Activated naive CD8-positive, alpha-beta T cell treated with anti-CD3 and anti-CD28 coated beads for 36 hours (primary cell): ENCODE measurements around the gene KIAA0513. TPM values are rescaled to one million over a fixed set of nuclear protein-coding genes. Genes with fewer than 3 reads are reported as not detected.
A peak's percentile ranks its signal among the peaks of the same experiment; 100 is the strongest.
"Not testable (repeated sequence)": the region's sequence is repeated elsewhere in the genome, so short reads cannot be mapped to it uniquely, and the experiment has no call there.

Experiments
- DNase-seq: peaks from one replicate; pipeline ENCODE4 v3.0.0; 2021
- H3K27ac Mint-ChIP-seq: one replicate; pipeline ENCODE4 v1.8.0; 2022; ENCODE audit warnings: mild to moderate bottlenecking, moderate library complexity, mixed read lengths
- H3K27me3 Mint-ChIP-seq: one replicate; pipeline ENCODE4 v1.8.0; 2022; ENCODE audit warnings: mild to moderate bottlenecking, mixed read lengths
- H3K36me3 Mint-ChIP-seq: one replicate; pipeline ENCODE4 v1.8.0; 2021; ENCODE audit warnings: mild to moderate bottlenecking, mixed read lengths
- H3K4me1 Mint-ChIP-seq: one replicate; pipeline ENCODE4 v1.8.0; 2021; ENCODE audit warnings: mixed read lengths
- H3K4me3 Mint-ChIP-seq: one replicate; pipeline ENCODE4 v1.8.0; 2022; ENCODE audit warnings: mild to moderate bottlenecking, moderate library complexity, mixed read lengths
- H3K9me3 Mint-ChIP-seq: one replicate; pipeline ENCODE4 v1.8.0; 2022; ENCODE audit warnings: mixed read lengths
- total RNA-seq, 2 experiments: library from RNA; stranded (reverse); gene quantifications; one replicate each; pipeline ENCODE4 v1.2.3, GENCODE V29; 2021

KIAA0513 gene
- total RNA-seq, 2 experiments from 2014 or later = 2.4 to 3.3 TPM

- Mint-ChIP-seq H3K9me3 (no peaks in the 10 kb centered on the region), H3K27me3 (peaks cover 3% of the 10 kb centered on the region), H3K4me3 (no peak overlapping the region), H3K36me3 (peaks cover 3% of the 10 kb centered on the region), H3K27ac (no peak overlapping the region), H3K4me1 (peaks cover 29% of the 10 kb centered on the region)
- DNase-seq = no peak
Observed at GRCh38 chr16:85014311-85014710, 13.3 kb upstream of the KIAA0513 start.

- DNase-seq = no peak
- no peak overlapping the region for H3K27ac Mint-ChIP-seq
- H3K9me3 Mint-ChIP-seq = no peaks in the 10 kb centered on the region
- no peaks in the 10 kb centered on the region for H3K36me3 Mint-ChIP-seq
- peaks cover 19% of the 10 kb centered on the region for H3K4me1 Mint-ChIP-seq
- peaks cover 3% of the 10 kb centered on the region for H3K27me3 Mint-ChIP-seq
- no peak overlapping the region for H3K4me3 Mint-ChIP-seq
Observed at GRCh38 chr16:85015481-85016187, 12.0 kb upstream of the KIAA0513 start.

- Mint-ChIP-seq H3K27ac (no peak overlapping the region), H3K4me1 (peaks cover 17% of the 10 kb centered on the region), H3K27me3 (peaks cover 3% of the 10 kb centered on the region), H3K9me3 (no peaks in the 10 kb centered on the region), H3K36me3 (no peaks in the 10 kb centered on the region), H3K4me3 (no peak overlapping the region)
- peak; percentile 36 for DNase-seq
Observed at GRCh38 chr16:85017151-85017550, 10.4 kb upstream of the KIAA0513 start.

- H3K9me3 Mint-ChIP-seq = no peaks in the 10 kb centered on the region
Observed at GRCh38 chr16:85017633-85018032, 10.0 kb upstream of the KIAA0513 start.

GRCh38 chr16:85018529-85019236 is 8.9 kb upstream of the KIAA0513 start:
- peaks cover 17% of the 10 kb centered on the region for H3K4me1 Mint-ChIP-seq
- H3K9me3 Mint-ChIP-seq = no peaks in the 10 kb centered on the region
- H3K36me3 Mint-ChIP-seq = no peaks in the 10 kb centered on the region
- DNase-seq = no peak
- no peak overlapping the region for H3K4me3 Mint-ChIP-seq
- H3K27ac Mint-ChIP-seq = no peak overlapping the region
- peaks cover 3% of the 10 kb centered on the region for H3K27me3 Mint-ChIP-seq

More at GRCh38 chr16:85017633-85018032, 10.0 kb upstream of the KIAA0513 start:
- no peak overlapping the region for H3K27ac Mint-ChIP-seq
- peaks cover 17% of the 10 kb centered on the region for H3K4me1 Mint-ChIP-seq
- no peaks in the 10 kb centered on the region for H3K36me3 Mint-ChIP-seq
- no peak overlapping the region for H3K4me3 Mint-ChIP-seq
- DNase-seq = no peak
- H3K27me3 Mint-ChIP-seq = peaks cover 3% of the 10 kb centered on the region

- Mint-ChIP-seq H3K36me3 (no peaks in the 10 kb centered on the region), H3K4me1 (peaks cover 17% of the 10 kb centered on the region), H3K9me3 (no peaks in the 10 kb centered on the region), H3K27ac (no peak overlapping the region), H3K27me3 (peaks cover 1% of the 10 kb centered on the region), H3K4me3 (no peak overlapping the region)
- DNase-seq = no peak
Observed at GRCh38 chr16:85019659-85020245, 7.8 kb upstream of the KIAA0513 start.

GRCh38 chr16:85025781-85026653 is 1.6 kb upstream of the KIAA0513 start:
- H3K4me3 Mint-ChIP-seq = no peak overlapping the region
- H3K36me3 Mint-ChIP-seq = no peaks in the 10 kb centered on the region
- H3K27ac Mint-ChIP-seq = no peak overlapping the region
- no peaks in the 10 kb centered on the region for H3K9me3 Mint-ChIP-seq
- peaks cover 34% of the 10 kb centered on the region for H3K4me1 Mint-ChIP-seq
- no peaks in the 10 kb centered on the region for H3K27me3 Mint-ChIP-seq
- no peak for DNase-seq

- Mint-ChIP-seq H3K4me3 (peak overlapping the region; percentile 87), H3K36me3 (no peaks in the 10 kb centered on the region), H3K27me3 (no peaks in the 10 kb centered on the region), H3K4me1 (peaks cover 34% of the 10 kb centered on the region), H3K9me3 (no peaks in the 10 kb centered on the region), H3K27ac (no peak overlapping the region)
- no peak for DNase-seq
Observed at GRCh38 chr16:85026703-85027102, 892 bp upstream of the KIAA0513 start.

- no peaks in the 10 kb centered on the region for H3K9me3 Mint-ChIP-seq
- H3K4me1 Mint-ChIP-seq = peaks cover 34% of the 10 kb centered on the region
- peak; percentile 10 for DNase-seq
Observed at GRCh38 chr16:85027958-85028684, 526 bp downstream of the KIAA0513 start.

GRCh38 chr16:85028685-85029407 is 1.3 kb downstream of the KIAA0513 start:
- no peaks in the 10 kb centered on the region for H3K27me3 Mint-ChIP-seq
- no peaks in the 10 kb centered on the region for H3K36me3 Mint-ChIP-seq
- H3K4me3 Mint-ChIP-seq = peak overlapping the region; percentile 84
- H3K4me1 Mint-ChIP-seq = peaks cover 34% of the 10 kb centered on the region
- peak; percentile 79 for DNase-seq
- no peaks in the 10 kb centered on the region for H3K9me3 Mint-ChIP-seq
- H3K27ac Mint-ChIP-seq = peak overlapping the region; percentile 92

More at GRCh38 chr16:85027958-85028684, 526 bp downstream of the KIAA0513 start:
- peak overlapping the region; percentile 92 for H3K27ac Mint-ChIP-seq
- H3K4me3 Mint-ChIP-seq = peak overlapping the region; percentile 84
- no peaks in the 10 kb centered on the region for H3K27me3 Mint-ChIP-seq
- no peaks in the 10 kb centered on the region for H3K36me3 Mint-ChIP-seq

- peak; percentile 58 for DNase-seq
- H3K4me1 Mint-ChIP-seq = peaks cover 34% of the 10 kb centered on the region
Observed at GRCh38 chr16:85029408-85029784, 1.8 kb downstream of the KIAA0513 start.

GRCh38 chr16:85029981-85030401 is 2.4 kb downstream of the KIAA0513 start:
- Mint-ChIP-seq H3K4me3 (no peak overlapping the region), H3K9me3 (no peaks in the 10 kb centered on the region), H3K4me1 (peaks cover 34% of the 10 kb centered on the region), H3K27ac (peak overlapping the region; percentile 11), H3K36me3 (no peaks in the 10 kb centered on the region), H3K27me3 (no peaks in the 10 kb centered on the region)
- no peak for DNase-seq

More at GRCh38 chr16:85029408-85029784, 1.8 kb downstream of the KIAA0513 start:
- Mint-ChIP-seq H3K4me3 (peak overlapping the region; percentile 84), H3K36me3 (no peaks in the 10 kb centered on the region), H3K9me3 (no peaks in the 10 kb centered on the region), H3K27me3 (no peaks in the 10 kb centered on the region), H3K27ac (peak overlapping the region; percentile 92)

- no peaks in the 10 kb centered on the region for H3K9me3 Mint-ChIP-seq
- H3K27me3 Mint-ChIP-seq = no peaks in the 10 kb centered on the region
- H3K4me1 Mint-ChIP-seq = peaks cover 29% of the 10 kb centered on the region
- H3K27ac Mint-ChIP-seq = no peak overlapping the region
- H3K4me3 Mint-ChIP-seq = no peak overlapping the region
- no peaks in the 10 kb centered on the region for H3K36me3 Mint-ChIP-seq
- no peak for DNase-seq
Observed at GRCh38 chr16:85031451-85031850, 3.9 kb downstream of the KIAA0513 start.

GRCh38 chr16:85032187-85032586 is 4.6 kb downstream of the KIAA0513 start:
- not testable (repeated sequence) for H3K27me3 Mint-ChIP-seq, H3K27ac Mint-ChIP-seq, H3K4me3 Mint-ChIP-seq, H3K9me3 Mint-ChIP-seq, DNase-seq, H3K36me3 Mint-ChIP-seq
- H3K4me1 Mint-ChIP-seq = peaks cover 30% of the 10 kb centered on the region
